ENCODE measurements around the gene FMNL2. TPM values are rescaled to one million over a fixed set of nuclear protein-coding genes. Genes with fewer than 3 reads are reported as not detected.

FMNL2 gene
- total RNA-seq, 5 donors from 2014 or later (not counting 1 experiment from before 2014, with no cell fraction given): 0.63 to 0.96 (median 0.75) TPM

GRCh38 chr2:152441961-152442360, 107.0 kb downstream of the FMNL2 start:
- Mint-ChIP-seq H3K4me1 (peaks cover 0 to 5% (median 0%) of the 10 kb centered on the region in 3 donors), H3K36me3 (no peaks in the 10 kb centered on the region), H3K27me3 (peaks cover 17 to 20% of the 10 kb centered on the region in 2 donors), H3K27ac (no peak overlapping the region), H3K9me3 (peaks cover 0 to 5% (median 0%) of the 10 kb centered on the region in 3 donors), H3K4me3 (no peak overlapping the region)
- H3K27me3 ChIP-seq (replicated peaks in 1 of 2; ENCODE audit: control insufficient read depth in 2 of 2, extremely low read depth in 1 of 2, insufficient read depth in 2 of 2, low read length in 1 of 2): peaks cover 0 to 3% of the 10 kb centered on the region in 2 experiments
- H3K4me3 ChIP-seq (ENCODE audit: control insufficient read depth in 1 of 2, extremely low read depth in 1 of 2, low read length in 1 of 2): no peak overlapping the region
- WGBS (ENCODE audit: insufficient coverage): no CpG with 5 or more reads among the region's 7 CpGs
- H3K36me3 ChIP-seq (ENCODE audit: control insufficient read depth in 2 of 2, extremely low read depth in 1 of 2, insufficient read depth in 1 of 2, low read length in 1 of 2): no peaks in the 10 kb centered on the region
- H3K9me3 ChIP-seq: no peaks in the 10 kb centered on the region
- POLR2A ChIA-PET: no interaction called here
- ATAC-seq (replicated peaks in 1 of 4): no peak
- H3K4me1 ChIP-seq (ENCODE audit: control insufficient read depth in 1 of 2, extremely low read depth in 1 of 2, insufficient read depth in 2 of 2, low read length in 2 of 2): no peaks in the 10 kb centered on the region
- no peak for DNase-seq
- CTCF ChIA-PET: no interaction called here
- H3K27ac ChIP-seq (ENCODE audit: low read length): no peak overlapping the region

GRCh38 chr2:152443771-152444170, 108.8 kb downstream of the FMNL2 start:
- H3K27me3 ChIP-seq (replicated peaks in 1 of 2; ENCODE audit: control insufficient read depth in 2 of 2, extremely low read depth in 1 of 2, insufficient read depth in 2 of 2, low read length in 1 of 2): peaks cover 0 to 3% of the 10 kb centered on the region in 2 experiments
- Mint-ChIP-seq H3K27me3 (peaks cover 16 to 17% of the 10 kb centered on the region in 2 donors), H3K4me1 (peaks cover 0 to 5% (median 0%) of the 10 kb centered on the region in 3 donors), H3K4me3 (no peak overlapping the region), H3K9me3 (peaks cover 0 to 5% (median 0%) of the 10 kb centered on the region in 3 donors), H3K27ac (no peak overlapping the region), H3K36me3 (no peaks in the 10 kb centered on the region)
- no peak for ATAC-seq (replicated peaks in 1 of 4)
- no peak overlapping the region for H3K4me3 ChIP-seq (ENCODE audit: control insufficient read depth in 1 of 2, extremely low read depth in 1 of 2, low read length in 1 of 2)
- CTCF ChIA-PET: interaction anchor here in 1 of 2 donors (0.6 kb wide), 1 partner anchor 308 kb away, joined by 3 read pairs; no protein-coding TSS in a partner anchor
- POLR2A ChIA-PET: interaction anchor here in 1 of 2 donors (0.6 kb wide), 1 partner anchor 9 kb away, joined by 5 read pairs; no protein-coding TSS in a partner anchor
- 94% methylated on average over 5 of the region's 6 CpGs for WGBS (ENCODE audit: insufficient coverage)
- H3K4me1 ChIP-seq (ENCODE audit: control insufficient read depth in 1 of 2, extremely low read depth in 1 of 2, insufficient read depth in 2 of 2, low read length in 2 of 2): no peaks in the 10 kb centered on the region
- no peak for DNase-seq
- no peaks in the 10 kb centered on the region for H3K9me3 ChIP-seq
- no peak overlapping the region for H3K27ac ChIP-seq (ENCODE audit: low read length)
- H3K36me3 ChIP-seq (ENCODE audit: control insufficient read depth in 2 of 2, extremely low read depth in 1 of 2, insufficient read depth in 1 of 2, low read length in 1 of 2): no peaks in the 10 kb centered on the region

DNA sequence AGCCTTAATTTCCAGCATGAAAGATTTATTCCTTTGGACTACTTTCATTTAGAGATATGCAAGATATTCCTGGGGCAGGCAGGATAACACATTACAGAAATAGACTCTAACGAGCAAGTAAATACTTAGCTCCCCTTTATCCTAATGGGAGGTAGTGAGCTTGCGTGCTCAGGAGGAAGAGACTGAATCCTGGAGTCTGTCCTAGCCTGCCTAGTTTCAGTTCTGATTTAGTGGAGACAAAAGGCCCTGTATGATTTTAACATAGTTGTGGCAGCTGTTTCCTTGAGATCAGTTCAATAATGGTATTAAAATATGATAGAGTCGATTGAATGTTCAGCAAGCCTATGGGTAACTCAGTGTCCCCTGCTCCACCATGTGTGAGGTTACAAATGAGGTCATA, 109.5 kb downstream of the FMNL2 start:
- Mint-ChIP-seq H3K4me3 (no peak overlapping the region), H3K4me1 (peaks cover 0 to 5% (median 0%) of the 10 kb centered on the region in 3 donors), H3K27ac (no peak overlapping the region), H3K36me3 (no peaks in the 10 kb centered on the region), H3K9me3 (peaks cover 0 to 5% (median 0%) of the 10 kb centered on the region in 3 donors), H3K27me3 (peaks cover 16 to 17% of the 10 kb centered on the region in 2 donors)
- 80% methylated on average over 1 of the region's 3 CpGs for WGBS (ENCODE audit: insufficient coverage)
- Histone ChIP-seq H3K27me3 (replicated peaks in 1 of 2; ENCODE audit: control insufficient read depth in 2 of 2, extremely low read depth in 1 of 2, insufficient read depth in 2 of 2, low read length in 1 of 2) (peaks cover 0 to 3% of the 10 kb centered on the region in 2 experiments), H3K4me1 (ENCODE audit: control insufficient read depth in 1 of 2, extremely low read depth in 1 of 2, insufficient read depth in 2 of 2, low read length in 2 of 2) (no peaks in the 10 kb centered on the region), H3K4me3 (ENCODE audit: control insufficient read depth in 1 of 2, extremely low read depth in 1 of 2, low read length in 1 of 2) (no peak overlapping the region), H3K36me3 (ENCODE audit: control insufficient read depth in 2 of 2, extremely low read depth in 1 of 2, insufficient read depth in 1 of 2, low read length in 1 of 2) (no peaks in the 10 kb centered on the region), H3K9me3 (no peaks in the 10 kb centered on the region), H3K27ac (ENCODE audit: low read length) (no peak overlapping the region)
- ChIA-PET POLR2A (interaction anchor here in 1 of 2 donors (0.6 kb wide), 1 partner anchor 8 kb away, joined by 5 read pairs; no protein-coding TSS in a partner anchor), CTCF (interaction anchor here in 1 of 2 donors (0.6 kb wide), 1 partner anchor 309 kb away, joined by 3 read pairs; no protein-coding TSS in a partner anchor)
- no peak for ATAC-seq (replicated peaks in 1 of 4)
- no peak for DNase-seq

DNA sequence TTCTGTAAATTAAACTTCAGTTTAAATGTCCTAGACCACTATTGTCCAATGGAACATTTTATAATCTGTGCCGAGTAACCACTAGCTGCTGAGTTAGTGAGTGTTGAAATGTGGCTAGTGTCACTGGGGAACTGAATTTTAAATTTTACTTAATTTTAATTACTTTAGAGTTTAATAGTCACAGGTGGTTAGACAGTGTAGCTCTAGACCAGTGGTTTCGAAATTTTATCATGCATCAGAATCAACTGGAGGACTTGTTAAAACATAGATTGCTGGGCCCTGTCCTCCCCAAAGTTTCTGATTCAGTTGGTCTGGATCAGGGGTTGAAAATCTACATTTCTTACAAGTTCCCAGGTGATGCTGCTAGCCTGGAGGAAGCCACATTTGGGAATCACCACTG, 110.4 kb downstream of the FMNL2 start:
- Histone ChIP-seq H3K4me1 (ENCODE audit: control insufficient read depth in 1 of 2, extremely low read depth in 1 of 2, insufficient read depth in 2 of 2, low read length in 2 of 2) (no peaks in the 10 kb centered on the region), H3K36me3 (ENCODE audit: control insufficient read depth in 2 of 2, extremely low read depth in 1 of 2, insufficient read depth in 1 of 2, low read length in 1 of 2) (no peaks in the 10 kb centered on the region), H3K9me3 (no peaks in the 10 kb centered on the region), H3K27me3 (replicated peaks in 1 of 2; ENCODE audit: control insufficient read depth in 2 of 2, extremely low read depth in 1 of 2, insufficient read depth in 2 of 2, low read length in 1 of 2) (peaks cover 0 to 3% of the 10 kb centered on the region in 2 experiments), H3K27ac (ENCODE audit: low read length) (no peak overlapping the region), H3K4me3 (ENCODE audit: control insufficient read depth in 1 of 2, extremely low read depth in 1 of 2, low read length in 1 of 2) (no peak overlapping the region)
- no CpG with 5 or more reads among the region's 2 CpGs for WGBS (ENCODE audit: insufficient coverage)
- POLR2A ChIA-PET: interaction anchor here in 1 of 2 donors (0.5 kb wide), 1 partner anchor 158 kb away, joined by 3 read pairs; no protein-coding TSS in a partner anchor
- Mint-ChIP-seq H3K27me3 (peaks cover 16 to 17% of the 10 kb centered on the region in 2 donors), H3K27ac (no peak overlapping the region), H3K9me3 (peaks cover 0 to 5% (median 0%) of the 10 kb centered on the region in 3 donors), H3K4me3 (no peak overlapping the region), H3K36me3 (no peaks in the 10 kb centered on the region), H3K4me1 (peaks cover 0 to 5% (median 0%) of the 10 kb centered on the region in 3 donors)
- CTCF ChIA-PET: interaction anchor here in 1 of 2 donors (0.7 kb wide), 1 partner anchor 143 kb away, joined by 3 read pairs; no protein-coding TSS in a partner anchor
- ATAC-seq (replicated peaks in 1 of 4): no peak
- DNase-seq: no peak

- H3K4me3 ChIP-seq (ENCODE audit: control insufficient read depth in 1 of 2, extremely low read depth in 1 of 2, low read length in 1 of 2): no peak overlapping the region
- ChIA-PET CTCF (interaction anchor here in 1 of 2 donors (0.7 kb wide), 1 partner anchor 143 kb away, joined by 3 read pairs; no protein-coding TSS in a partner anchor), POLR2A (interaction anchor here in 1 of 2 donors (0.5 kb wide), 1 partner anchor 157 kb away, joined by 3 read pairs; no protein-coding TSS in a partner anchor)
- H3K4me3 Mint-ChIP-seq: no peak overlapping the region
- ATAC-seq (replicated peaks in 1 of 4) (no peak), DNase-seq (no peak)
- no peak overlapping the region for H3K27ac ChIP-seq (ENCODE audit: low read length)
- no peaks in the 10 kb centered on the region for H3K36me3 ChIP-seq (ENCODE audit: control insufficient read depth in 2 of 2, extremely low read depth in 1 of 2, insufficient read depth in 1 of 2, low read length in 1 of 2)
- H3K9me3 Mint-ChIP-seq: peaks cover 0 to 5% (median 0%) of the 10 kb centered on the region in 3 donors
- H3K9me3 ChIP-seq: no peaks in the 10 kb centered on the region
- H3K36me3 Mint-ChIP-seq: no peaks in the 10 kb centered on the region
- peaks cover 16 to 20% of the 10 kb centered on the region in 2 donors for H3K27me3 Mint-ChIP-seq
- H3K4me1 Mint-ChIP-seq: peaks cover 0 to 5% (median 0%) of the 10 kb centered on the region in 3 donors
- no peak overlapping the region for H3K27ac Mint-ChIP-seq
- H3K4me1 ChIP-seq (ENCODE audit: control insufficient read depth in 1 of 2, extremely low read depth in 1 of 2, insufficient read depth in 2 of 2, low read length in 2 of 2): no peaks in the 10 kb centered on the region
- 77% methylated on average over 2 of the region's 3 CpGs for WGBS (ENCODE audit: insufficient coverage)
- peaks cover 0 to 3% of the 10 kb centered on the region in 2 experiments for H3K27me3 ChIP-seq (replicated peaks in 1 of 2; ENCODE audit: control insufficient read depth in 2 of 2, extremely low read depth in 1 of 2, insufficient read depth in 2 of 2, low read length in 1 of 2)
Measured at GRCh38 chr2:152445791-152446201, 110.8 kb downstream of the FMNL2 start.

DNA sequence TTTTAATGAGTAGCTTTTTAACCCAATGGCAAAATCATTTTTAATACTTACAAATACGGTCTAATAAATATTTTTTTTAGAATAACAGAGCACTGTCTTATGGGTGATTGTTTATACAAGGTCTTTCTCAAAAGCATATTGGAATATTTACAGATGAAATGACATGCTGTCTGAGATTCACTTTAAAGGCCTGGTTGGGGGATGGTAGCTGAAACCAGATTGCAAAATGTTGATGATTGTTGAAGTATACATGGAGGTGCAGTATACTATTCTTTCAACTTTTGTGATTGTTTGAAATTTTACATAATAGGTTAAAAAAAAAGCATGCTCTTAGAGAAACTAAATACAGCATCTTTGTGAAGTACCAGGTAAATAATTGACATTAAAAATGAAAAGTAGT, 111.2 kb downstream of the FMNL2 start:
- no peak for DNase-seq
- Histone ChIP-seq H3K9me3 (no peaks in the 10 kb centered on the region), H3K4me3 (ENCODE audit: control insufficient read depth in 1 of 2, extremely low read depth in 1 of 2, low read length in 1 of 2) (no peak overlapping the region), H3K27me3 (replicated peaks in 1 of 2; ENCODE audit: control insufficient read depth in 2 of 2, extremely low read depth in 1 of 2, insufficient read depth in 2 of 2, low read length in 1 of 2) (peaks cover 0 to 3% of the 10 kb centered on the region in 2 experiments), H3K4me1 (ENCODE audit: control insufficient read depth in 1 of 2, extremely low read depth in 1 of 2, insufficient read depth in 2 of 2, low read length in 2 of 2) (no peaks in the 10 kb centered on the region), H3K27ac (ENCODE audit: low read length) (no peak overlapping the region), H3K36me3 (ENCODE audit: control insufficient read depth in 2 of 2, extremely low read depth in 1 of 2, insufficient read depth in 1 of 2, low read length in 1 of 2) (no peaks in the 10 kb centered on the region)
- POLR2A ChIA-PET: no interaction called here
- H3K4me1 Mint-ChIP-seq: peaks cover 0 to 5% (median 0%) of the 10 kb centered on the region in 3 donors
- no peaks in the 10 kb centered on the region for H3K36me3 Mint-ChIP-seq
- peaks cover 0 to 5% (median 0%) of the 10 kb centered on the region in 3 donors for H3K9me3 Mint-ChIP-seq
- ATAC-seq (replicated peaks in 1 of 4): no peak
- H3K27me3 Mint-ChIP-seq: peaks cover 16 to 20% of the 10 kb centered on the region in 2 donors
- CTCF ChIA-PET: no interaction called here
- no CpG with 5 or more reads among the region's 1 CpG for WGBS (ENCODE audit: insufficient coverage)
- no peak overlapping the region for H3K4me3 Mint-ChIP-seq
- H3K27ac Mint-ChIP-seq: no peak overlapping the region
